Activated naive CD4-positive, alpha-beta T cell (primary cell): Measurements from ENCODE around the gene PPP6R3.
"Not testable (repeated sequence)": the region's sequence is repeated elsewhere in the genome, so short reads cannot be mapped to it uniquely, and the experiment has no call there.

ENCODE experiments used
- DNase-seq, 4 experiments: peaks; one replicate each; lab custom pipeline; 2025; lab: John Stamatoyannopoulos, UW

PPP6R3 gene

DNA sequence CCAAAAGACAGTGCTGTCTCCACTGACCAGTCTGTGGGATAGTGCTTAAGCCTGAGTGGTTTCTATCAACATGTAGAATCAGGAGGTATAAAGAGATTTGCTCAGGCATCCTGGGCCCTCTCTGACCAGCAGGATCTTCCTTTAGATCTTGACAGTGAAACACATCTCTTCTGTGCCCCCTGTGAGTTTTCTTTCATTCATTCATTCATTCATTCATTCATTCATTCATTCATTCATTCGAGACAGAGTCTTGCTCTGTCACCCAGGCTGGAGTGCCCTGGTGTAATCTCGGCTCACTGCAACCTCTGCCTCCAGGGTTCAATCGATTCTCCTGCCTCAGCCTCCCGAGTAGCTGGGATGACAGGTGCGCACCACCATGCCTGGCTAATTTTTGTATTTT is 26.4 kb upstream of the PPP6R3 start:
- DNase-seq, result not testable (repeated sequence)

DNA sequence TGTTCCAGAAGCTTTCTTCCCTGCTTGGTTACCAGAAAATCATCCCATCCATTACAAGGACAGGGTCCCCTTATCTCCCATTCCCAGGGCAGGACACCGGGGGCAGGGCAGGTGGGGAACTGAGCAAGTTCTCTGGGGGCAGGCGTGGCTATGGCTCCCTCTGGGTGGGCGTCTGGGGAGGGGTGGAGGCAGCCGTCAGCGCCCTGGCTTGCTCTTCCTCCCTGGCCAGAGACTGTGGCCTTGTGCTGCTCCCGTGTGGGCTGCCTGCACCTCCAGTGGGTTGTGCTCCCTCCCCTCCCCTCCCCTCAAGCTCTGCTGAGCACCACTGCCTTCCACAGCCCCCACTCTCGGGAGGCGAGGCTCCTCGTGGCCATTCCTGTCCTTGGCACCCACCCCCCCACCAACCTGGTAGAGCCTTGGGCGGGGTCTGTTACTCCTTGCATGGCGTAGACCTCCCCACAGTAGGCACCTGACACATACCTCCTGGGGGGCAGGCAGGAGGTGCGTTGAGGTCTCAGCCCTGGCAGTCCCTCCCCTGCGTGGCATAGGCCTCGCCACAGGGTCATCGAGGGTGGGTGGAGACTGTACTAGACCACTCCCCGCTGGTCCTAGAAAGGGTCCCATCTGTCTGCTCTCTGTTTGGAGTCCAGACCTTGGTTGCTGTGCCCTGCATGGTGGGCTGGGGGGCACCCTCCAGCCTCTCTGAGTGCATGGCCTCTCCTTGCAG is 24.2 kb upstream of the PPP6R3 start:
- no peak for DNase-seq

DNA sequence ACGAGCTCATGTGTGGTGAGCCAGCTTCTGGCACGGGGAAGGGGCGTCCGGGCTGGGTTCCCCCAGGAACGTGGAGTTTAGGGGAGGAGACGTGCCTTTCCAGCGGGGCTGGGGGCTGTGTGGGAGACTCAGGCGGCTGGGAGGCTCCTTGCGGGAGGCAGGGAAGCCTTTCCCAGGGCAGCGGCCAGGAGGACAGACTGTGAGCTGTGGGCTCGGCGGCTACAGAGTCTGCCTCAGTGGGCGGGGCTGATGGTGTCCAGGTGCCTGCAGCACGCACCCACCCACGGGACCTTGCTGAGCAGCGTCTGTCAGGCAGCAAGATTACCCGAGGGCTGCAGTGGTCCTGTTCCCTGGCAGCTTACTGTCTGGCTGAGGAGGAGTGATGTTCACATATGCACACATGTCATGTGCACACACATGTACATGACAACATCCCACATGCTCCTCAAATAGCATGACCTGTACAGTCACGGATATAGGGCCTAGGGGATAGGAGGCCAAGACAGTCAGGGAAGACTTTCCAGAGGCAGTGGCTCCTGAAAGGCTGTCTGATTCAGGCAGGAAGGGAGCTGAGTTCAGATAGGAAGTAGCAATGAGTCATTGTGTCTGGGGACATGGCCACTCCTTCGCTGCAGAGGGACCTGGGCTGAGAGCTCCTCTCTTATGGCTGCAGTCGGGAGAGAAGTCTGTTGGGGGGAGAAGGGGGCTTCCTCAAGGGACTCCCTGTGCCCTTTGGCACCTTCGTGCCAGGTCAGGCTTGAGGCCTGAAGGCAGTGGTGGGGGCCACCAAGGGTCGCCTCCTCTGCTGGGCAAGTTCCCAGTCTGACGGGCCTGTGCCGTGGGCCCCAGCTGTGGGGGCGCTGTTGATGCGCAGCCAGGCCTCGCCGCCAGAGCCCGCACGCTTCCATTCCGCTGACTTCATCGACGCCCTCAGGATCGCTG is 23.3 kb upstream of the PPP6R3 start:
- DNase-seq, result no peak

DNA sequence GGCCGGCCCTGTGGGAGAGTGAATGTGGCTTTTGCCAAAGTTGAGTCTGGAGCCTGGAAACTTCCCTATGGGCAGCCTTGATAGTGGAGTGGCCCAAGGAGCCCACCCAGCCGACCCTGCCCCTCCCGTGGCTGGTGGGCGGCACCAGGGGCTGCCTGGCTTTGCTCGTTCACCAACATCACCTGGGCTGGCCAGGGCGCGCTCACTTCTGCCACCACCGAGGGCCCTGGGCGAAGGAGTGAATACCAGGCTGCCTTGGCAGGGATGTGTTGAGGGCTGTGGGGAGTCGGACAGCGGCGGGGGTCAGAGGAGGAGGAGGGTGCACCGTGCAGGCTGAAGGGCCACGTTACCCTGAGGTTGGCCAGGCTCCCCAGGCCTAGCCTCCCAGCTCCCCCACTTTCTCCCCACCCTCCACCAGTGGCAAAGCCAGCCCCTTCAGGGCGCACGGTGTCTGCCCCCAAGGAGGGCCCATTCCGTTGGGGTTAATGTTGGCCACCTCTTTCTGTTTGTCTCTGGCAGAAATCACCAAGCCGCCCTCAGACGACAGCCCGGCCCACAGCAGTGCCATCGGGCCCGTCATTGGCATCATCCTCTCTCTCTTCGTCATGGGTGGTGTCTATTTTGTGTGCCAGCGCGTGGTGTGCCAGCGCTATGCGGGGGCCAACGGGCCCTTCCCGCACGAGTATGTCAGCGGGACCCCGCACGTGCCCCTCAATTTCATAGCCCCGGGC is 22.5 kb upstream of the PPP6R3 start:
- no peak for DNase-seq

DNA sequence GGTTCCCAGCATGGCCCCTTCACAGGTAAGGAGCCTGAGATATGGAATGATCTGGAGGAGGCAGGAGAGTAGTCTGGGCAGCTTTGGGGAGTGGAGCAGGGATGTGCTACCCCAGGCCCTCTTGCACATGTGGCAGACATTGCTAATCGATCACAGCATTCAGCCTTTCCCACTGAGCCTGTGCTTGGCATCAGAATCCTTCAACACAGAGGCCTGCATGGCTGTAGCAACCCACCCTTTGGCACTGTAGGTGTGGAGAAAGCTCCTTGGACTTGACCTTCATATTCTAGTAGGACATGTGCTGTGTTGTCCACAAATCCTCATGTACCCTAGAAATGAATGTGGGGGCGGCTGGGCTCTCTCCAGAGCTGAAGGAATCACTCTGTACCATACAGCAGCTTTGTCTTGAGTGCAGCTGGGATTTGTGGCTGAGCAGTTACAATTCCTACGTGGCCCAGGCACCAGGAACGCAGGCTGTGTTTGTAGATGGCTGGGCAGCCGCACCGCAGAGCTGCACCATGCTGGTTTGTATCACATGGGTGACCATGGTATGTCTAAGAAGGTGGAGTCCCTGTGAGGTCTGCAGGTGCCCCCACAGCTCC is 21.8 kb upstream of the PPP6R3 start:
- no peak for DNase-seq

DNA sequence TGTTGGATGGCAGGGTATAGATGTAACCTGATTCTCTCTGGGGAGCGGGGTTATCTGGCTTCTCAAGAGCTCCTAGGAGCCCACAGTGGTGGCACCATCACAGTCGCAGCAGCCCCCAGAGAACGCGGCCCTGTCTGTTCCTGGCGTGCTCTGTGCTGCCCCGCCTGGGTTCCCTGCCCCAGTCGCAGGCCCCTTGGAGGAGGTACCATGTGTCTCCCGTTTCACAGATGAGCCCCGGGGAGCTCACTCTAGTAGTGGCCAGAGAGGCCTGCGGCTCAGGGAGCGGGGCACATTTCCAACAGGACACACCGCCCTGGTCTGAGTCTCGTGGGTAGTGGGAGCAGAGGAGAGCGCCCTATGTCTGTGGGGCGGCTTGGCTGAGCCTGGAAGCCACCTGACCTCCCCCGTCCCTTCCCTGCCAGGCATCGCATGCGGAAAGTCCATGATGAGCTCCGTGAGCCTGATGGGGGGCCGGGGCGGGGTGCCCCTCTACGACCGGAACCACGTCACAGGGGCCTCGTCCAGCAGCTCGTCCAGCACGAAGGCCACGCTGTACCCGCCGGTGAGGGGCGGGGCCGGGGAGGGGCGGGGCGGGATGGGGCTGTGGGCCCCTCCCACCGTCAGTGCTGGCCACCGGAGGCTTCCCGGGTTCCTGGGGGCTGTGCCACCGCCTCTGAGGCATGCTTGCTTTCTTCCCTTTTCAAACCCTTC is 21.0 kb upstream of the PPP6R3 start:
- DNase-seq, result no peak

DNA sequence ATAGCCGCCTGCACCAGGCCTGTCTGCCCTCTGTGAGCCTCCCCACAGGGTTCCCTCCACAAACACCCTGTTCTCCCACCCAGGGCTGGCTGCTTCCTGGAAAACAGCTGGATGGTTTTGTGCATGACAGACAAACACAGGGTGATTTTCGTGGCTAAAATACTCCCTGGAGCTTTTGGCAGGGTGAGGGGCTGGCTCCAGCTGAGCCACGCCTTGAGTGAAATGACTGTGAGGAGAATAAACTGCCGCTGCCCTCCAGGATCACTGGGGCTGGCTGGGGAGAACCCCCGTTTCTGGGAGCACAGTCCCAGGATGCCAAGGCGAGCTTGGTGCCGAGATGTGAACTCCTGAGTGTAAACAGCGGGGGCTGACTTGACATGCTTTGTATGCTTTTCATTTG is 20.3 kb upstream of the PPP6R3 start:
- no peak for DNase-seq

DNA sequence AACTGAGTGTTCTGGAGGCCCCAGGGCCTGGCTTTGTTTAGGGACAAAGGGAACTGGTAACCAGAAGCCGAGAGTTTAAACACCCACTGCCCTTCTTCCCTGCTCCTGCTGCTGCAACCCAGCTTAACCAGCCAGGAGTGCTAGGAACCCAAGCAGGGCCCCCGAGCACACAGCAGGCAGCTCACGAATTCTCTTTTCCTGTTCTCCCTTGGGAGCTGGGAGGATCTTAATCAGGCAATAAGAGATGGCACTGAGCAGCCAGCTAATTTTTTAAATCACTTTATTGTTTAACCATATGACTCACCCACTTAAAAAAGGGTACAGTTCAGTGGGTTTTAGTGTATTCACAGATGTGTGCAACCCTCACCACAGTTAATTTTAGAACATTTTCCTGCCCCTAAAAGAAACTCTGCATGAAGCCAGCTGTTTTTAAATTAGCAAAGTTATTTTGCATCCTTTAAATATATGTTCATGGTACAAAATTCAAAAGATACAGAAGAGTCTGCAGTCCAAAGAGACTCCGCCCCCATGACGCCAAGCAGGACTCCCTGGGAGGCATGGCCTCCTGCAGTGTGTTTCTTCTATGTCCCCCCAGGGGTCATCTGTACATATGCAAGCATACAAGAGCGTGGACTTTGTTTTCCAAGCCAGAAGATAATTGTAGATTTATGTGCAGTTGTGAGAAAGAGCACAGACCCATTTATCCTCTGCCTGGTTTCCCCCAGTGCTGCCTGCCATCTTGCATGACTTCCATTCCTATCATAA is 18.9 kb upstream of the PPP6R3 start:
- DNase-seq, result no peak

DNA sequence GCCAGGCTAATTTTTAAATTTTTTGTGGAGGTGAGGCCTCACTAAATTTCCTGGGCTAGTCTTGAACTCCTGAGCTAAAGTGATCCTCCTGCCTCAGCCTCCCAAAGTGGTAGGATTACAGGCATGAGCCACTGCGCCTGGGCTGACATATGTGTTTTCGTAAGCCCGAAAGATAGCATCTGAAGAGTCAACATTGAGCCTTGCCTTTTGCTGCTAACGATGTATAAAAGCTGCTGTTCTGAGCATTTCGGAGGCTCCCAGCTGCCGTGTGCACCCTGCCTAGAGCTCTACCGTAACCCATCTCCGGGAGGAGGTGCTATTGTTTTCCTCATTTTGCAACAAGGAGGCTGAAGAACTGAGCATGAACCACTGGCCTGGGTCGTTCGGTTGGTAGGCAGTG is 18.1 kb upstream of the PPP6R3 start:
- DNase-seq, result no peak

DNA sequence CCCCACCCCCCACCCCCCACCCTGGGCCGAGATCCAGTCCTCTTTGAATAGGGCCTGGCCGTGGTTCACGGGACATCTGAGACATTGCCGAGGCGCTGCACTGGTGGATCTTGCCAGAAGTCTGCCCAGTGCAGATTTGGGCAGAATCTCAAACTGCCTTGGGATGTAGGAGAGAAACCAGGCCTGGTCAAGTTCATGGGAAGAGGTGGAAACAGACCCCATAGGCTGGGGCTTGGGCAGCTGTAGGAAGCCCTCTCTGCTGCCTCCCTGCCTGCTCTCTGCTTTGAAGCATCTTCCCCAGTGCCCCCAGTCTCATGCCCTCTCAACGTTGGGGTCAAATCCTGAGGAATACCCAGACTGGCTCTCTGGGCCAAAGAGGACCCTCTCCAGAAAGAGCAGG is 16.0 kb upstream of the PPP6R3 start:
- DNase-seq, result no peak

DNA sequence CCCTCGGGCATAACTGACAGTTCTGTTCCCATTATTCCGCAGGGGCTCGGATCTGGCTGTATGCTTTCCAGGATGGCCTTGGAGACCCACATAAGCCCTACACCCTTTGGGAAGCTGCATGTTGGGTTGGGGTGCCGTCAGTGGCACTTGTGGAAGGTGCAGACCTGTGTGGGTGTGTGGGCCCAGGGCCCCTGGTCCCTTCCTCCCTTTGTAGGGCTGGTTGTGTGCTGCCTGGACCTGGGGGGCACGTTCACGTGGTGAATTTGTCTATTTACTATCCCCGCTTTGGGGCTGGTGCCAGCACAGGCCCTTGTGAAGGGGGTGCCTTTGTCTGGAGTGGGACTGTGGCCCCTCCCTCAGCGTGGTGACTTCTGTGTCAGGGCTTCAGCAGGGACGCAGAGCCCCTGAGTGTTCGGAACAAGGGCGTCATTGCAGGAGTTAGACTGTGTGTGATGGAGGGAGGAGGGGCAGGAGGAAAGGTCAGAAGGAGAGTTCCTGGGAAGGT is 15.0 kb upstream of the PPP6R3 start:
- no peak for DNase-seq

DNA sequence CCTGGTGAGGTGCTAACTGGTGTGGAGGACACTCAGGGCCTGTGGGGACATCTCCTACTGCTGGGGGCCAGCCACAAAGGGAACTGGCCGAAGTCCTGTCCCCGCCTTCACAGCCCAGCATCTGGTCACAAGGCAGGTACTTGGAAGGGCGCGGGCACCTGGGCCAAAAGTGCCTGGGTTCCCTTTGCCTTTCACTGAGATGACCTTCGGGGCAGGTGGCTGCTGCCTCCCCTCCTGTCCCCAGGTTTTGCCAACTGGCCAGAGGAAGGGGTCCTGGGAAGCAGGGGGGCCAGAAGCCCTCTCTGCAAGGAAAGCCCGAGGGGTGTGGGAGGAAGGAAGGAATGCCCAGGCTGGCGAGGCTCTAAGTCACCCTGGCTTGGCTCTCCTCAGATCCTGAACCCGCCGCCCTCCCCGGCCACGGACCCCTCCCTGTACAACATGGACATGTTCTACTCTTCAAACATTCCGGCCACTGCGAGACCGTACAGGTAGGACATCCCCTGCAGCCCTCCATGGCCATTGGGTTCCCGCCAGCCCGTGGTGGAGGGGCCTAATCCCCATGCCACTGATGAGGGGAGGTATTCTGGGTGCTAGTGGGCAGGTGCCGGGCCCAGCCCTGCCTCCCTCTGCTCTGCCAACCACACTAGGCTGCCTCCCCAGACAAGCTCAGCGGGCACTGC is 14.4 kb upstream of the PPP6R3 start:
- DNase-seq, result no peak

DNA sequence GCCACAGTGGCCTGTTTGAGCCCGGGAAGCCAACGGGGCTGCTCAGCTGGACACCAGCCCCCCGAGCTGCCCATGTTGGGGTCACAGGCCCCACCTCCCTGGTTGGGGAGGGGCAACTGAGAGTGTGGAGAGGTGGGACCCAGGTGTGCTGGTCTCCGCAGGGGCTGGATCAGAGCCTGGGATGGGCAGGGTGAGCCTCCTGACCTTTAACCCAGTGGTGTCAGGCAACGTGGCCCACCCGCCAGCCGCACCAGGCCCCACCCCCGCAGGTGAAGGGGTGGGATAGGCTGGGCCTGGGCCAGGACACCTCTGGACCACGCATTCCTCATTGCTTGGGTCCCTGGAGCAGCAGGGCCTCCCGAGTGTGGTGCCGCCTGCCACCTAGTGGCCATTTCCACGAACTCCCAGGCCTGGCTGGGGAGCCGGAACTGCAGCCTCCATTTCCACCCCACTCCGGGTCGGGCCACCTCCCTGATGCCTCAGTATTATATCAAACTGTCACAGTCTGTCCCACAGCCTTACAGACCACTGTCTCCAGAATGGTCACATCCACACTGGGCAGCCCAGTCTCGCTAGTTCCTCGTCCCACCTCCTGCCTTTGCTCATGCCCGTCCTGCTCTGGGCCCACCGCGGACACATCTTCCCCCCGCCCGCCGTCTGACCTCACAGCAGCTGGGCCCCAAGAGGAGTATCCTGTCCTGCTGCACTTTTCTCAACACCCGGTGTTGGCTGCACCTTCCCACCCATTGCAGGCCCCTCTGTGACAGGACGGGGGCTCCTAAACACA is 13.3 kb upstream of the PPP6R3 start:
- DNase-seq, result peak; percentile 41 to 72 (median 64)

DNA sequence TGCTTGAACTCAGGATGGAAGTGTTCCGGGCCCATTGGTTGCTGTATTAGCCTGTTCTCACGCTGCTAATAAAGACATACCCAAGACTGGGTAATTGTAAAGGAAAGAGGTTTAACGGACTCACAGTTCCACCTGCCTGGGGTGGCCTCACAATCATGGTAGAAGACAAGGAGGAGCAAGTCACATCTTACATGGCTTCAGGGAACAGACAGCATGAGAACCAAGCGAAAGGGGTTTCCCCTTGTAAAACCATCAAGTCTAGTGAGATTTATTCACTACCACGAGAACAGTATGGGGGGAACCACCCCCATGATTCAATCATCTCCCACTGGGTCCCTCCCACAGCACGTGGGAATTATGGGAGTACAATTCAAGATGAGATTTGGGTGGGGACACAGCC is 12.6 kb upstream of the PPP6R3 start:
- DNase-seq, result not testable (repeated sequence)

DNA sequence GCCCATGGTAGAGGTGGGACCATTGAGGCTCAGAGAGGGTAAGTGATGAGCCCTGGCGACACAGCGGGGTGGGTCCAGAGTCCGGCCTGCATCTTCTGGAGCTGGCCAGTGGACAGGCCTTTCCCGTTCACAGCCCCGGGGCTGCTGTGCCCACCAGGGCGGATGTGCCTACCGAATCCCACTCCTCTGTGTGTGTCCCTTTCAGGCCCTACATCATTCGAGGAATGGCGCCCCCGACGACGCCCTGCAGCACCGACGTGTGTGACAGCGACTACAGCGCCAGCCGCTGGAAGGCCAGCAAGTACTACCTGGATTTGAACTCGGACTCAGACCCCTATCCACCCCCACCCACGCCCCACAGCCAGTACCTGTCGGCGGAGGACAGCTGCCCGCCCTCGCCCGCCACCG is 11.9 kb upstream of the PPP6R3 start:
- no peak for DNase-seq

DNA sequence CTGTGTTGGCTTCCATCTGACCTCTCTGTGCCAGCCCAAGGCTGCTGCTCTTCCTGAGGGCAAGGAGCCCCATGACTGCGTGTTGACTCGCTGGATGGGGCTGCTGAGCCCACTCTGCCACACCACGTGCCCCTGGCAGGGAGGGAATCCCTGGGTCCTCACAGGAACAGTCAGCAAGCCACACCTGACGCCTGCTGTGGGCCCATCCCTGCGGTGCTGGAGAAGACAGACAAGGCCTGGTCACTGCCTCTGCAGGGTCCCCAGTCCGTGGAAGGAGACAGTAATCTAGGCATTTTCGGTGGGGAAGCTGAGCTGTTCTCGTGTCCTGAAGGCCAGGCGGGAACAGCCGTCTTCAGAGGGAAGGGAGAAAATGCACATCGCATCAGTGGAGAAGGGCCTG is 10.6 kb upstream of the PPP6R3 start:
- no peak for DNase-seq

DNA sequence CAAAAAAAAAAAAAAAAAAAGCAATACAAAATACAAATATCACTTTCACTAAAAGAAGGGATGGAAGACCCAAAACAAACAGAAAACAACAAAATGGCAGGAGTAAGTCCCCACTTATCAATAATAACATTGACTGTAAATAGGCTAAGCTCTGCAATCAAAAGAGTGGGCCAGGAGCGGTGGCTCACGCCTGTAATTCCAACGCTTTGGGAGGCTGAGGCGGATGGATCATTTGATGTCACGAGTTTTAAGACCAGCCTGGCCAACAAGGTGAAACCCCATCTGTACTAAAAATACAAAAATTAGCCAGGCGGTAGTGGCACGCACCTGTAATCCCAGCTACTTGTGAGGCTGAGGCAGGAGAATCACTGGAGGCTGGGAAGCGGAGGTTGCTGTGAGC is 9.8 kb upstream of the PPP6R3 start:
- no peak for DNase-seq

DNA sequence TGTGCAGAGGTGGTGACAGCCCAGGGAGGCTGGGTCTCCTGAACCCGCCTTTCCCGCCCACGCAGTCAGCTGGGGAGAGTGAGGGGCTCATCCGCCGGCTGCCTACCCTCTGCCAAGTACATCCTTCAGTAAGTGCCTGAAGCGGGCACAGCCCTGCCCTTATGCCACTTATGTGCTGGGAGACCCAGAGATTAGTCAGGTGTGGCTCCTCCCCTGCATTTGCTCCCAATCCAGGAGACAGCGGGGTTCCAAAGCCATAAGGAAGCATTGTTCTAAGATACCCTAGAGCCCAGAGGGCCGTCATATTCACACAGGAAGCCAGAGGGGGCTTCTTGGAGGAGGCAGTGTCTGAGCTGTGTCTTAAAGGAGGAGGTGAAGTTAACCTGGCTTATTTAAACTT is 5.8 kb upstream of the PPP6R3 start:
- no peak for DNase-seq

DNA sequence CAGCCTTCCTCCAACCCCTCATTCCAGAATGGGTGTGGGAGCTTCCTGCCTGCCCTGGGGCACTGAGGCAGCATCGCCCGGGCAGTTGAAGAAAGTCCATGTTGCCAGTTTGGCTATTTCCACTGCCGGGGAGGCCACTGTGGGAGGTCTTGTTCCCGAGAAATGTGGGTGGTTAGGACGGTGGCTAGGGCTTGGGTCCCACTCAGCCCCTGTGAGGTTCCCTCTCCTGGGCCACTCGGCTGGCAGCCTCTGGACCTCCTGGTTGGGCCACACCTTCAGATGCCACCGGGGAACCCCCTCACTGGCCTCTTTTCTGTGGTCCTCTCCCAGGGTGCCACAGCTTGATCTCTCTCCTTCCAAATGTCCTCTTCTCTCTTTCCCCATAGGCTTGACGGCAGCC is 5.1 kb upstream of the PPP6R3 start:
- DNase-seq, result no peak
